ENCODE measurements around the gene PSPH. TPM values are rescaled to one million over a fixed set of nuclear protein-coding genes. Genes with fewer than 3 reads are reported as not detected.

The PSPH gene
- total RNA-seq, 1 experiment from 2014 or later = 50.7 TPM

GRCh38 chr7:55965100-55965470, 86.2 kb downstream of the PSPH start:
- peak overlapping the region; percentile 63 for H3K27ac ChIP-seq (ENCODE audit: low read depth, low read length)
- H3K9me2 ChIP-seq (ENCODE audit: insufficient read depth) = no peaks in the 10 kb centered on the region
- no peaks in the 10 kb centered on the region for H3K27me3 ChIP-seq (ENCODE audit: insufficient read depth, low read length)
- ATAC-seq (no peak), DNase-seq (ENCODE audit: low read depth, low spot score) (no peak)
- H4K20me1 ChIP-seq (ENCODE audit: insufficient read depth) = no peaks in the 10 kb centered on the region
- peak overlapping the region; percentile 80 for H3K4me2 ChIP-seq (ENCODE audit: low read length)
- intact Hi-C loops (cut with micrococcal nuclease) = loop anchor here (2.0 to 10.0 kb wide), 2 partner anchors 220 to 324 kb away; no protein-coding TSS in a partner anchor
- CTCF ChIA-PET = interaction anchor here (0.6 to 1.7 kb wide), 4 partner anchors 109 to 324 kb away, joined by 3 to 12 read pairs (median 3); partner anchors contain the start of gene PHKG1
- H3K9ac ChIP-seq (ENCODE audit: low read length) = peak overlapping the region; percentile 89
- no peaks in the 10 kb centered on the region for H3K36me3 ChIP-seq (ENCODE audit: control insufficient read depth in 1 of 2, insufficient read depth in 2 of 2, low read length in 2 of 2)
- TF ChIP-seq MAX (IDR thresholded peaks at IDR 0.05) = no peak
- TF ChIP-seq EGR1 (IDR thresholded peaks at IDR 0.05; ENCODE audit: low read depth) = no peak
- TF ChIP-seq ZNF274 (IDR thresholded peaks at IDR 0.05; ENCODE audit: low read depth, low read length) = no peak
- TF ChIP-seq SIN3A (IDR thresholded peaks at IDR 0.05; ENCODE audit: low read depth) = no peak
- no peak for TF ChIP-seq POLR2AphosphoS5 (IDR thresholded peaks at IDR 0.05; ENCODE audit: low read depth, low read length)
- TF ChIP-seq FOSL1 (IDR thresholded peaks at IDR 0.05; ENCODE audit: low read depth) = no peak
- no peak for TF ChIP-seq EZH2 (IDR thresholded peaks at IDR 0.05)
- no peak for TF ChIP-seq RAD21 (IDR thresholded peaks at IDR 0.05; ENCODE audit: low read depth)
- TF ChIP-seq CEBPB (IDR thresholded peaks at IDR 0.05; ENCODE audit: low read depth) = no peak
- no peak for TF ChIP-seq EZH2phosphoT487 (IDR thresholded peaks at IDR 0.05; ENCODE audit: borderline replicate concordance)
- TF ChIP-seq ELF1 (IDR thresholded peaks at IDR 0.05; ENCODE audit: borderline replicate concordance, low read depth) = no peak
- no peak for TF ChIP-seq TCF7L2 (IDR thresholded peaks at IDR 0.05; ENCODE audit: borderline replicate concordance, extremely low read depth, insufficient read depth, insufficient read length)
- no peak for TF ChIP-seq ZFX (IDR thresholded peaks at IDR 0.05)
- no peak for TF ChIP-seq SP1 (IDR thresholded peaks at IDR 0.05; ENCODE audit: low read depth)
- no peak for TF ChIP-seq ATF3 (IDR thresholded peaks at IDR 0.05)
- TF ChIP-seq YY1 (IDR thresholded peaks at IDR 0.05; ENCODE audit: extremely low read depth, insufficient replicate concordance, low read depth, low read length) = no peak
- no peak for TF ChIP-seq JUND (IDR thresholded peaks at IDR 0.05)
- no peak for TF ChIP-seq REST (IDR thresholded peaks at IDR 0.05; ENCODE audit: low read depth)
- no peak for TF ChIP-seq POLR2A (IDR thresholded peaks at IDR 0.05; ENCODE audit: borderline replicate concordance, extremely low read depth, insufficient read depth, insufficient read length)
- POLR2A ChIA-PET = interaction anchor here (1.0 kb wide), 1 partner anchor 86 kb away, joined by 5 read pairs; the partner anchor contains the start of genes CCT6A and PSPH
- peak overlapping the region; percentile 81 to 90 for H3K4me3 ChIP-seq (replicated peaks in 1 of 2; ENCODE audit: low read depth in 1 of 2, low read length in 2 of 2)
- no peaks in the 10 kb centered on the region for H3K9me3 ChIP-seq (ENCODE audit: control insufficient read depth in 1 of 2, insufficient read depth in 1 of 2, low read depth in 1 of 2, low read length in 2 of 2)
- no peak overlapping the region for H2AFZ ChIP-seq (ENCODE audit: low read depth, low read length, poor library complexity, severe bottlenecking)
- peaks cover 9 to 18% of the 10 kb centered on the region in 2 experiments for H3K4me1 ChIP-seq (ENCODE audit: control insufficient read depth in 1 of 2, insufficient read depth in 2 of 2, low read length in 2 of 2)
- RAD21 ChIA-PET (ENCODE audit: low non-redundant PET in 1 of 2, low total read pairs in 2 of 2, uncharacterized antibody in 2 of 2, unreplicated experiment in 2 of 2) = no interaction called here
- BruUV-seq (replicated peaks) = no TSS peak
- H3K79me2 ChIP-seq (ENCODE audit: insufficient read depth, low read length) = peaks cover 41% of the 10 kb centered on the region
